Ovary (tissue), 9 donors: ENCODE measurements around the gene TCEAL9. TPM values are rescaled to one million over a fixed set of nuclear protein-coding genes. Genes with fewer than 3 reads are reported as not detected.

Experiments
- DNase-seq, 5 donors: peaks; one replicate each; pipeline ENCODE4 v3.0.0-alpha.2; 2019 to 2020
- H3K27ac ChIP-seq, 2 donors: fragments of 200-600 bp; one replicate each; pipeline versions ENCODE4 v1.5.1 to v1.8.0; 2019 to 2022
- H3K27me3 ChIP-seq: fragments of 200-600 bp; one replicate; pipeline ENCODE4 v1.8.0; 2022
- H3K36me3 ChIP-seq: fragments of 200-600 bp; sonication (generic); one replicate; pipeline ENCODE4 v1.5.1; 2019
- H3K4me1 ChIP-seq: one replicate; pipeline ENCODE4 v1.8.1; 2013; ENCODE audit warnings: mild to moderate bottlenecking, moderate library complexity; ENCODE audit not compliant: insufficient read depth
- H3K4me3 ChIP-seq: fragments of 200-600 bp; sonication (generic); one replicate; pipeline ENCODE4 v1.5.1; 2017
- H3K9me3 ChIP-seq, 2 donors: fragments of 200-600 bp in 1 of 2; sonication (generic) in 1 of 2; one replicate each; pipeline versions ENCODE4 v1.5.1 to v1.8.1; 2013 to 2019; ENCODE audit warnings: mild to moderate bottlenecking in 1 of 2, moderate library complexity in 1 of 2
- CTCF ChIP-seq, 3 donors: fragments of 450-650 bp in 2 of 3; fragments of 200-600 bp in 1 of 3; IDR thresholded peaks; one replicate each; pipeline versions ENCODE4 v1.5.1 to v1.8.0; 2016 to 2022; ENCODE audit warnings: antibody characterized with exemption in 3 of 3, mild to moderate bottlenecking in 1 of 3
- EP300 ChIP-seq: sonication (generic); formaldehyde crosslinking; IDR thresholded peaks from one replicate; pipeline ENCODE4 v1.6.1; 2017; ENCODE audit warnings: antibody characterized with exemption
- POLR2A ChIP-seq: fragments of 450-650 bp; IDR thresholded peaks from one replicate; pipeline ENCODE4 v1.6.1; 2017; ENCODE audit warnings: antibody characterized with exemption, mild to moderate bottlenecking, moderate library complexity
- WGBS, 3 donors: extraction: QIAGEN DNeasy Blood & Tissue Kit in 1 of 3; methylation state at CpG; one replicate each; pipeline versions ENCODE4 v1.1.5 to v1.1.7; 2013 to 2017; 5-methylcytosine and 5-hydroxymethylcytosine counted together
- intact Hi-C, 4 donors: fragments of 100-400 bp; cut with DNase I; formaldehyde crosslinking; loops; one replicate each; pipeline versions ENCODE4 v1.11.0 to v1.15.1; 2022 to 2023
- polyA plus RNA-seq, 2 donors: library from polyadenylated mRNA; stranded (reverse); fragments of 200-250 nt in 1 of 2; fragments of 350-450 nt in 1 of 2; fragmentation: Illumina TruSeq in 1 of 2; extraction: RNeasy Lipid Tissue Mini Kit (QIAGEN cat#74804) in 1 of 2; gene quantifications; one replicate each; pipeline ENCODE4 v1.2.3, GENCODE V29; 2013 to 2014
- total RNA-seq, 7 donors: library from RNA; depleted of rRNA in 2 of 7; stranded (reverse); fragments of >200 nt in 2 of 7; fragmentation: NEBNext Ultra II Directional in 3 of 7; extraction: Animal tissue kit (Norgen Biotek cat#: 25700) in 3 of 7; gene quantifications; one replicate each; pipeline versions ENCODE4 v1.1.0 to v1.2.4, GENCODE V29; 2016 to 2023
- donor health status: DM: no; HTN: no; CAD: no; lungs with moderate emphysema.
- donor health status: DM: no; HTN: no; CAD: no.
- donor health status: Bipolar disorder and iron deficiency.
- donor health status: DM: yes; HTN: yes; CAD: no.
- donor health status: DM: no; HTN: no; CAD: no.
- donor health status: DM: yes; HTN: yes; CAD: no.

TCEAL9 gene
- total and polyA plus RNA-seq, 9 donors: 78.0 to 246 (median 172) TPM

GRCh38 chrX:103386332-103386731 is 30.0 kb downstream of the TCEAL9 start:
- no peak for DNase-seq
- Histone ChIP-seq H3K36me3 (no peaks in the 10 kb centered on the region), H3K9me3 (no peaks in the 10 kb centered on the region), H3K4me1 (no peaks in the 10 kb centered on the region), H3K27ac (no peak overlapping the region), H3K4me3 (no peak overlapping the region), H3K27me3 (peaks cover 2% of the 10 kb centered on the region)
- TF ChIP-seq POLR2A: no peak
- TF ChIP-seq EP300: no peak
- WGBS, 3 donors: 63 to 71% (median 71%) methylated on average over 2 of the region's 2 CpGs
- intact Hi-C loops: no loop called here

GRCh38 chrX:103393487-103393886 is 37.2 kb downstream of the TCEAL9 start:
- TF ChIP-seq POLR2A (no peak), CTCF (IDR thresholded peaks at IDR 0.05) (no peak), EP300 (no peak)
- DNase-seq: no peak
- intact Hi-C loops: no loop called here

GRCh38 chrX:103396186-103396585 is 39.9 kb downstream of the TCEAL9 start:
- H3K27me3 ChIP-seq: no peaks in the 10 kb centered on the region
- intact Hi-C loops: no loop called here
- no peaks in the 10 kb centered on the region for H3K9me3 ChIP-seq
- no peak overlapping the region for H3K27ac ChIP-seq
- no peak overlapping the region for H3K4me3 ChIP-seq
- no peaks in the 10 kb centered on the region for H3K36me3 ChIP-seq
- DNase-seq: no peak
- WGBS, 3 donors: 57 to 64% (median 61%) methylated on average over 5 of the region's 5 CpGs
- H3K4me1 ChIP-seq: no peaks in the 10 kb centered on the region
- TF ChIP-seq POLR2A: no peak
- TF ChIP-seq CTCF (IDR thresholded peaks at IDR 0.05): no peak
- TF ChIP-seq EP300: no peak

More at GRCh38 chrX:103393487-103393886, 37.2 kb downstream of the TCEAL9 start:
- no peak overlapping the region for H3K27ac ChIP-seq
- WGBS, 3 donors: 57 to 63% (median 58%) methylated on average over 3 of the region's 3 CpGs
- H3K9me3 ChIP-seq: no peaks in the 10 kb centered on the region
- H3K36me3 ChIP-seq: no peaks in the 10 kb centered on the region
- no peaks in the 10 kb centered on the region for H3K4me1 ChIP-seq
- H3K4me3 ChIP-seq: no peak overlapping the region
- H3K27me3 ChIP-seq: peaks cover 2% of the 10 kb centered on the region

GRCh38 chrX:103396660-103397059 is 40.4 kb downstream of the TCEAL9 start:
- Histone ChIP-seq H3K4me1 (no peaks in the 10 kb centered on the region), H3K27me3 (no peaks in the 10 kb centered on the region), H3K36me3 (no peaks in the 10 kb centered on the region), H3K27ac (no peak overlapping the region), H3K9me3 (no peaks in the 10 kb centered on the region), H3K4me3 (no peak overlapping the region)
- DNase-seq: no peak
- intact Hi-C loops: no loop called here
- TF ChIP-seq EP300 (no peak), POLR2A (no peak), CTCF (IDR thresholded peaks at IDR 0.05) (no peak)
- 58 to 59% (median 58%) methylated on average over 2 of the region's 2 CpGs for WGBS, 3 donors

- Histone ChIP-seq H3K27me3 (no peaks in the 10 kb centered on the region), H3K27ac (no peak overlapping the region), H3K4me3 (no peak overlapping the region), H3K9me3 (no peaks in the 10 kb centered on the region), H3K36me3 (no peaks in the 10 kb centered on the region), H3K4me1 (no peaks in the 10 kb centered on the region)
- TF ChIP-seq EP300 (no peak), CTCF (IDR thresholded peaks at IDR 0.05) (no peak), POLR2A (no peak)
- DNase-seq: no peak
- WGBS, 3 donors: 74 to 77% (median 74%) methylated on average over 4 of the region's 4 CpGs
- intact Hi-C loops: no loop called here
These were observed 41.4 kb downstream of the TCEAL9 start for GRCh38 chrX:103397707-103398106.
